HG03432 (cell line): Measurements from ENCODE around the gene JPH3.
"Not testable (repeated sequence)": the region's sequence is repeated elsewhere in the genome, so short reads cannot be mapped to it uniquely, and the experiment has no call there.

Experiments used
- ATAC-seq: cut with Tn5 transposase; IDR thresholded peaks from one replicate; pipeline ENCODE4 v1.9.1; 2021; ENCODE audit warnings: mild to moderate bottlenecking, moderate library complexity; ENCODE audit not compliant: unreplicated experiment

JPH3 gene

DNA sequence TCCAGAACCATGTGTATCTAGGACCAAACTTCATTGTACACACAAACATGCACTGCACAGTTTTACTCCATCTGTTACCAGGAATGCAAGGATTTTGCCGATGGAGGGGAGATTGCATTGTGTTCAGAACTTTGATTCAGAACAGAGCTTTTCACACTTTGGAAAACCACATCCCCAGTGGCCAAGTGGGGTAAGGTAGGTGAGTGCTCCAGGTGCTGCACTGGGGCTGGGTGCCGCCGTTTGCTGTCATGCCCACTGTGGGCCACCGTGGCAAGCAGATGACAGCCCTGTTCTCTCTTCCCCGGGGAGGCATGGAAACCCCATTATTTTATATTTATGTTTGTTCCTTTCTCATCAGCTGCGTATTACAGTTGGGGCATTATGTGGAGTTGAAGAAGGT, 29.3 kb upstream of the JPH3 start:
- no peak for ATAC-seq

DNA sequence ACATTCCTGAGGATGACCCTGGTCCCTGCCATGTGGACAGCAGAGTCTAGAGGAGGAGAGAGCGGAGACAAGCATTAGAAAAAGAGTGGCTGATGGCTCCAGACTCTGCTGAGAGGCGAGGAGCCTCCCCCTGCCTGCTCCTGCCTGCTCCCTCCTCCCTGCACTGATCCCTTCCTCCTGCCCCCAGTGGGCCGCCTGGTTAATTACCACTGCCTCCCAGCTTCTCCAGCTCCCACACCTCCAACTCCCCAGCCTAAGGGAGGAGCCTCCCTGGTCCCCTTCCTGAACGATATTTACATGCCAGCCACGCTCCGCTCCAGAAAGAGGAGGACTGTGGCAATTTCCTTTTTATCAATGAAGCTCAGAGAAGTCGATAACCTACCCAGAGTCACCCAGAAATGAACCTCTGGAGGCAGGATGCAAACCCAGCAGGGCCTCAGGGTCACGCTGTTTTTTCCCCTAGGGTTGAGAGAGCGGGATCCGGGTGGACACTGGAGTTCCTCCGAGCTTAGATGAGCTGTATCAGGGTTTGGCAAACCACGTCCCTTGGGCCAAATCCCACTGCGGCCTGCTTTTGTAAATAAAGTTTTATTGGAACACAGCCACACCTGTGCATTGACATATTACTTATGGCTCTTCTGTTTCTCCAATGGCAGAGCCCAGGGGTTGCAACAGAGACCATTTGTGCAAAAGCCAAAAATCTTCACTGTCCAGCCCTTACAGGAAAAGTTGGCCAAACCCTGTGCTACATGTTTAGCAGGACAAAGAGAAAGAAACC, 27.1 kb upstream of the JPH3 start:
- no peak for ATAC-seq

DNA sequence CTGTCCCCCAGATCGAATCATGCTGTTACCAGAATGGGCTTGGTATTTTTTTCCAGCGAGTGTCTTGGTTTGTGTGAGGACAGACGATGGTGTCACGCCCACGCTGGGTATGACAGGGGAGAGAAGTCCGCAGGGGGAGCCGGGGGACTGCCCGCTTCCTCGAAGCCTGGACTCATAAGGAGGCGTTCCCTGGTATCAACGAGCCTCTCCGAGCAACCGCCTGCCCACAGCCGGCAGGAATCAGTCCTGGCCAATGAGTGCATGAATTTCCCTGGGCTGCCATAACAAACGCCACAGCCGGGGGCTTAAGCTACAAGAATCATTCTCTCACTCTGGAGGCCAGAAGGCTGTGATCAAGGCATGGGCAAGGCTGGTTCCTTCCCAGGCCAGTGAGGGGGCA, 26.1 kb upstream of the JPH3 start:
- ATAC-seq = no peak

DNA sequence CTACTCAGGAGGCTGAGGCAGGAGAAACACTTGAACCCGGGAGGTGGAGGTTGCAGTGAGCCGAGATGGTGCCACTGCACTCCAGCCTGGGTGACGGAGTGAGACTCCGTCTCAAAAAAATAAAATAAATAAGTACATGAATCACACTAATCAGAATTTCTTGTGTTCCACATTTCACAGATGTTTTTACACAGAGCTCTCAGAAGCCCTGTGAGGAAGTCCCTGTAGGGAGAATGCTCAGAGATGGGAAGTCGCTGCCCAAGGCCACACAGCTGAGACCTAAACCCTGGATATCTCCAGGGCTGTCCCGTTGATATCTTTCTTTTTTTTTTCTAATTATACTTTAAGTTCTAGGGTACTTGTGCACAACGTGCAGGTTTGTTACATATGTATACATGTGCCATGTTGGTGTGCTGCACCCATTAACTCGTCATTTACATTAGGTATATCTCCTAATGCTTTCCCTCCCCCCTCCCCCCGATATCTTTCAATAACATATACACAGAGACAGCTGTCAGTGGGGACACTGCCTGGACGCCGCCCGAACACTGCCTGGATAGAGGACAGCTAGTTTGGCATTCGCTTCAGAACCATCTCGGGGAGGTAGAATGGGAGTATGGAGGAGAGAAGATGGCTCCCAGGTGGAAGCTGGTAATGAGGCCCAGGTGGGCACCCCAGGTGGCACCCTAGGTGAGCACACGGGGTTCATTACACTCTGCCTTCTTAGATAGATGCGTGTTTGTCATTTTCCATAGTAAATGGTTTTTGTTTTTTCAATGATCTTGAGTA, 24.0 kb upstream of the JPH3 start:
- ATAC-seq = not testable (repeated sequence)

DNA sequence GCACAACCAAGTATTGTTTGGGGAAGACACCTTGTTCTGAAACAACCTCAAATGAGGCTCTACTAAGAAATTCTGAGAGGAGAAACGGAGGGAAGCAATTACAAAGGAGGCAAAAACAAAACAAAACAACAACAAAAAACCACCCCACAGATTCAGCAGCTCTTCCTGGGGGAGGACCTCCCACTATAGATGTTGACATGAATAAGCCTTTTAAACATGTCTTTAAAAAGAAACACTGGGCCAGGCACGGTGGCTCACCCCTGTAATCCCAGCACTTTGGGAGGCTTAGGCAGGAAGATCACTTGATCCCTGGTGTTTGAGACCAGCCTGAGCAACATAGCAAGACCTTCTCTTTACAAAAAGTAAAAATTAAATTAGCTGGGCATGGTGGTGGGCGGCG, 22.6 kb upstream of the JPH3 start:
- ATAC-seq = no peak

DNA sequence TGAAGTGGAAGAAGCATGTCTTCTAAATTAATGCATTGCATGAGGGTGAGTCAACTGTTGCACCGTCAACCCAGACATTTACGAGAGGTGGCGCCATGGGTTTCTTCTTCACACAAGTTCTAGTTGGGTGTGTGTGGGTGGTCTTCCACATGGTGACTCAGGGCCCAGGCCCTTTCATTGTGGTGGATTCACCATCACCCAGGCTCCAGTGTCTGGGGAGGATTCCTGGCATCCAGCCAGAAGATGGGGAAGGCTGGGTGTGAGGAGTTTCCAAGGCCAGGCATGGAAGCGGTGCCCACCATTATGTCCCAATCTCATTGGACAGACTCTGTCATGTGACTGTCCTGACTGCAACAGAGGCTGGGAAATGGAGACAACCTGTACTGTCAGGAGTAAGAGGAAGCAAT, 21.4 kb upstream of the JPH3 start:
- ATAC-seq = no peak

DNA sequence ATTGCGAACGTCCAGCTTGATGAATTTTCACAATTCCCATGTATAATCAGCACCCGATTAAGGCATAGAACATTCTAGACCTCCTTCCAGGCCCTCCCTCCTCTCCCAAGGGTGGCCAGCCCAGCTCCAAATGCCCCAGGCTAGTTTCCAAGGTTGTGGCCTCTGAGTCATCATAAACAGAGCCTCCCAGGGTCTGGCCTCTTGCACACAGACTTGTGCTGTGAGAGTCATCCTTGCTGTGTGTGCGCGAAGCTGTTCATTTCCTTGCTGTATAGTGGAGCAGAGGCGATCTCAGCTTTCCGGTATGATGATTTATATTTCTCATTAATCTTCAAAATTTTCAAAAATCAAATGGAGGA, 20.5 kb upstream of the JPH3 start:
- no peak for ATAC-seq

DNA sequence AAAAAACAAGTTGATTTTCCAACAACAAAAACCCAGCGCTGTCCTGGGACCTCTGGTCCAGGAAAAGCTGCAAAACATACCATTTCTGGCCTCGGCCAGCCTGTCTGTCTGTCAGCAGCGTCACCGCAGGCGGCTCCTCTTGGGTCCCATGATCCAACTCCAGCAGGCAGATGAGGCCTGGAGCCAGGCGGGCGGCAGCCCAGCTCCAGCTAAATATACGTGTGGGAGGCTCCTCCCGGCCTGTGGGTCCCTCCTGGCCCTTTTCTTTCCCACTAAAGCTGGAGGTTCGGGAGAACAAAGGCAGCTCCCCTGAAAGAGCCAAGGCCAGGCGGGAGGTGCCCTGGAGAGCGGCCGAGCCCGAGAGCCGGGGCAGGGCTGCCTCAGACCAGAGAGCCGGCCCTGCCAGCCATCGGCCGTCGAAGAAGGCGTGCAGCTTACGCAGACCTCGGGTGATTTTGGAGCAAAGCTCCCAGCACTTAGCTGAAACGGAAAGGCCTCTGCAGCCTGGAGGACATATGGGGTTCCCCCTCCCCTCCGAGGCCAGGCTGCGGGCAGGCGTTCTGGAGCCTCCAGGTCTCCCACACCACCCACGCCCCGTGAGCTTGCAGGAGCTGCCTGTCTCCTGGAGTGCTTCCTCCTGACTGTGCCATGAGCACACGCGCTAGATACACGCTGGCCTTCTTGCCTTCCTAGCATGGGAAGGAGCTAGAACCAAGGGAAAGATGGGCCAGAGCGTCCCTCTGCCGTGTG, 19.9 kb upstream of the JPH3 start:
- no peak for ATAC-seq

DNA sequence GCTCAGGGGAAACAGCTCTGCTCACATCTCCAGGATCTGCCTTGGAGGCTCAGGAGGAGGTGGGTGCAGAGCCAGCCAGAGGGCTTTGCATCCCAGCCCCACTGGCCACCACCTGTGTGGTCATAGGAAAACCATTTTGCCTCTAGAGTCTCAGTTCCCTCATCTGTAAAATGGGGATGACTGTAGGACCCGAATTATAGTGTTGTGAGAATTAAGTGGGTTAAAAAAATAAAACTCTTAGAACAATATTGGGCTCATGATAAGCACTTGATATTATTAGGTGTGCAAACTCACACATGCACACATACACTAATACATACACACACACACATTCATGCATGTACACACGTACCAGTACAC, 19.4 kb upstream of the JPH3 start:
- ATAC-seq = no peak

DNA sequence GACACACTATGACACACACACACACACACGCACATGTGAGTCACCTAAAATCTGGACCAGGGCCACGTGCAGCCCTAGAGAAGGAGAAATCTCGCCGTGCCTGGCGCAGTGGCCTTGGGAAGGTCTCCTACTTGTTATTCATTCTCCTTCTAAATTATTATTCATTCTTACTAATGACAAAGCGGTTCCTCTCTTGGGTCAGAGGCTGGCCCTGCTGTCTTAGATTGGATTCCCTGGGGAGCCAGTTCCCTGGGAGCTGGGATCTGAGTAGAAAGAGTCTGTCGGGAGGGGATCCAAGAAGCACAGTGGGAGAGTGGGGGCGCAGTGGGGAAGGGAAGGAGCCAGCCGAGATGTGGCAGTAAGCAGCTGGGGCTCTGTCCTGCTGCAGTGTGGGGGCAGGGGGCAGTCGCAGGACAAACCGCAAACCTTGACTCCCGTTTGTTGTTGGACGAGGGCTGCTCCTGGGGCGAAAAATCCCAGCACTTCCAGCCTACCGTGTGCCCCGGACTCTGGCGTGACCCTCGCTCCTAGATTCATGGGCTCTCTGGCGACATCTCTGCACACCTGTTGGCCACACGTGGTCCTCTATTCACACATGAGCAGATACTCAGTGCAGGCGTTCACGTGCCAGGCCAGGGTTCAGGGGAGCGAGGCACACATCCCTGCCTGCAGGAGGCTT, 18.7 kb upstream of the JPH3 start:
- ATAC-seq = no peak

DNA sequence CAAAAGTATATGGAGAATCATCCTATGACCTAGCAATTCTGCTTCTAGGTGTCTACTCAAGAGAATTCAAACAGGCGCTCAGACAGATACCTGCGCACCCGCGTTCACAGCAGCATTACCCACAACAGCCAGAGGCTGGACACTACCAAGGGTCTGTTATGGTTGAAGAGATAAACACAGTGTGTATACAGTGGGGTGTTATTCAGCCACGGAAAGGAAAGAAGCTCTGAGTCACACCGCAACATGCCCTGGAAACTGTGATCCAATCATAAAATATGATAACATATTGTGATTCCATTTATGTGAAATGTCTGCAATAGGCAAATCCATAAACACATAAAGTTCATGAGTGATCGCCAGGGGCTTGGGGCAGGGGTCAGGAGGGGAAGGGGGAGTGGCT, 18.0 kb upstream of the JPH3 start:
- no peak for ATAC-seq

DNA sequence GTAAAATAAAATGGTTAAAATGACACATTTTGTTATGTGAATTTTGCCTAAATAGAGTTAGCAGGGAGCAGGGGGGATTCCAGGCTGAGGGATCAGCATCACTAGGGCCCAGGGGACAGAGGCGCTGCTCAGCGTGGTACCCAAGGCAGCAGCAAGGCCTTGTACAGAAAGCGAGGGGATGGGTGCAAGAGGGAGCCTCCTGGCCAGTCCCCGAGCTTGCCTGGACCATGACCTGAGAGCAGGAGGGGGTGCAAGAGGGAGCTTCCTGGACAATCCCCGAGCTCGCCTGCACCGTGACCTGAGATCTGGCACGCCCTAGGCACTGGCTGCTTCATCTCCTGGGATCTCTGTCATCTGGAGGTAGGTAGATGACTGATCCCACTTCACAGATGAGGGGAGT, 17.3 kb upstream of the JPH3 start:
- ATAC-seq = no peak

DNA sequence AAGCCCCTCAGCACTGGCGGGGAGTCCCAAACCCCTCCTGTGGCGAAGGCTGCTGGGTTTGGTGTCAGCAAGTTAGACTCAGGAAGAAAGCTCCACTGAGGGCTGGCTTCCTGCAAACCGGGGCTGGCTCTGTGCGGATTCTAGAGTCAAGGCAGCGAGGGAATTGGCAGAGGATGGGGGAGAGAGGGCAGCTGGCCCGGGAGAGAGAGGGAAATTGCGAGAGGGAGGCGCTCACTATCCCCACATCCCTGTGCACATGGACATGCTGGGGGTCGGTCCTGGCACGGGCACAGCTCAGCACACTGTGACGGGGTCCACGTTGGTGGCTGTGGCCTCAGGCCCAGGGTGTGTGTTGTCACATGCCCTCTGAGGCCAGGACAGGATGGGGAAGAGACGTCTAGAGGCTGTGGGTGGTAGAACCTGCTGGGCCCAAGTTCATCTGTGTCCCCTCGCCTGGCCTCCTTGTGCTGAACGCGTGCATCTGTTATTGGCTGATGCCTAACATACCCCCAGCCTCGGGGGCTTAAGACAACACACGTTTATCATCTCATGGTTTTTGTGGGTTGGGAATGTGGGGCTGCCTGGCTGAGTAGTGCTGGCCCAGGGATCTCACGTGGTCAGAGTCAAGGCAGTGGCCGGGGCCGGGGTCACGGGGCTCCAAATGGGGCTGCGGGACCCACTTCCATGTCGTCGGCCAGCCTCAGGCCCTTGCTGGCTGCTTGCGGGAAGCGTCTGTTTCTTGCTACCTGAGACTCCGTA, 16.7 kb upstream of the JPH3 start:
- ATAC-seq = no peak

DNA sequence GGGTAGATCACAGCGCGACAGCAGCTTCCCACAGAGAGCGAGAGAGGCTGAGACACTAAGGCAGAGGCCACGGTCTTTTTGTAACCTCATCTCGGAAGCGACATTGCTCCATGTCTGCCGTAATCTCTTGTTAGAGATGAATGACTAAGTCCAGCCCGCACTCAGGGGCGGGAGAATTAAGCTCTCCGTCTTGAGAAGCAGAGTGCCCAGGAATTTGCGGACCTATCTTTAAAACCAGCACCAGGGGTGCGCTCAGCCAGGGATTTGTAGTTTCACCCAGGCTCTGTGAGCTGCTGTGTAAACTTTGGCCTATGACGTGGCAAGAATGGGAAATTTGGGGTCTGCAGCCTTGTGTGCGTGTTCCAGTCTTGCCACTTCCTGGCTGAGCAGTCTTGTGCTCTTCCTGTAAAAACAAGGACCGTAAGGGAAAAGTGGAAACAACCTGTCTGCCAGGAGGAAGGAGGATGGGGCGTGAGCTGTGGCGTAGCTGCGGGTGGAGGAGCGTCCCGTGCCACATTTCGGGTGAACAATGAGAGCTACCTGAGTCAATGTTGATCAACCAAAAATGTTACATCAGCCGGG, 16.0 kb upstream of the JPH3 start:
- ATAC-seq = no peak

DNA sequence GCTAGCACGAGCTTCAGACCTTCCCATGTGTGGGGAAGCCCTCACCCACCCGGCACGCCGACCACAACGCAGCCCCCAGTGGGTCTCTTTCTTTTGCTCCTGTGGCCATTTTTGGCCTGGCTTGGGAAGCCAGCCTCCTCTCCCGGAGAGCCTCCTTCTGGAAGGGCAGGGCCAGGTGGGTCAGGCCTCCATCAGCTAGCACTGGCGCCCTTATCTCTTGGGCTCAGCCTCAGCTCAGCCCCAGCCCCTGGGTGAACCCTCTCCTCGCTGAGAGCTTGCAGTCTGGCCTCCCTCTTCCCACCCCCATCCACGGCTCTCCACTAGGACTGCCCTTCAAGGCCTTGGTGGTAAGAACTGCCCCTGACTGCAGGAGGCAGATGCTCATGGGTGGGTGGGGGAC, 14.7 kb upstream of the JPH3 start:
- ATAC-seq = no peak

DNA sequence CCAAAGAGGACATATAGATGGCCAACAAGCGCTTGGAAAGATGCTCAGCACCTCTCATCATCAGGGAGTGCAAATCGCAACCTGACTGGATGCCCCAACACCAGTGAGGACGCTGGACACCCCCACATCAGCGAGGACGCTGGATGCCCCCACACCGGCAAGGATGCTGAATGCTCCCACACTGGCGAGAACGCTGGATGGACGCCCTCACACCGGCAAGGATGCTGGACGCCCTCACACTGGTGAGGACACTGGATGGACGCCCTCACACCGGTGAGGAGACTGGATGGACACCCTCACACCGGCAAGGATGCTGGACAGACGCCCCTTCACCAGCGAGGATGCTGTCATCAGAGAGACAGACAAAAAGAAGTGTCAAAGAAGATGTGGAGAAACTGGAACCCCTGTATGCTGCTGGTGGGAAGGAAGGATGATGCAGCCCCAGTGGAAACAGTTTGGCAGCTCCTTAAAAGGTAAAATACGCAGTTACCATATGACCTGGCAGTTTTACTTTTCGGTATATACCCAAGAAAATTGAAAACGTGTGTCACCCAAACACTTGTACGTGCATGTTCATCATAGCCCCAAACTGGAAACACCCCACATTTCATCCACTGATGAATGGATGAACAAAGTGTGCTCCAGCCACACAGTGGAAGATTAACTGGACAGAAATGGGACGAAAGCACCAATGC, 10.1 kb upstream of the JPH3 start:
- ATAC-seq = no peak

DNA sequence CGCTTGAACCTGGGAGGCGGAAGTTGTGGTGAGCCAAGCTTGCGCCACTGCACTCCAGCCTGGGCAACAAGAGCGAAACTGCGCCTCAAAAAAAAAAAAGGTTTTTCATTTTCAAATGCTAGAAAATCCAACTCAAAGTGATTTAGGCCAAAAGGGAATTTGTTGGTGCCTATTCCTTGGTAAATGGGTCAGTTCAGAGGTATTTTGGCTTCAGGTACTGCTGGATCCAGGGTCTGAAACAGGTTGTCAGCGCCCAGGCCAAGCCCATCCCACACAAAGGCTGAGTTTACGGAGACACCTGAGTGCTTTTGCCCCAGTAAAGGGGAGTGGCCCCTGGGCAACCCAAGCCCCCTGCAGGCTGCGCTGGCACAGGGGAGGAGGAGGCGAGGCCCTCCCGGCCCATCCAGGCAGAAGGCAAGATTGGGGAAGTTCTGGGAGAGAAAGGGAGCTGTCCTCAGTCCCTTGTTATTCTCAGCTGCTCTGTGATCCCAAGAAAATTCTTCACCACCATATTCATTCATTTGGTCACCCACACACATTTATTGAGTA, 8.5 kb upstream of the JPH3 start:
- no peak for ATAC-seq

DNA sequence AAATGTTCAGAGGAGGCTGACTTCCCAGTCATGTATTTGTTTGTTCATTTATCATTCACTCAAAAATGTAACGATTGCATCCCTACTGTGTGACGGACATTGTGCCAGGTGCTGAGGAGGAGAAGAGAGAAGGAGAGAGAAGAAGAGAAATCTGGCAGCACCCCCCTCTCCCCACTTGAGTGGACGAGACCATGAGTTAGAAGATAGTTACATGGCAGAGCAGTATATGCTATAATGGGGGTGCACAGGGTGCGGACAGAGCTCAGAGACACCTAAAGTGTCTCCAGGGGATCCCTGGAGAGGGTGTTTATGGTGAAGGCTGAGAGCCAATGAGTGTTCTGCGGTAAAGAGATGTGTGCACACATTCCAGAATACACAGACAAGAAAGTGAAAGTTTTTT, 6.6 kb upstream of the JPH3 start:
- ATAC-seq = no peak

DNA sequence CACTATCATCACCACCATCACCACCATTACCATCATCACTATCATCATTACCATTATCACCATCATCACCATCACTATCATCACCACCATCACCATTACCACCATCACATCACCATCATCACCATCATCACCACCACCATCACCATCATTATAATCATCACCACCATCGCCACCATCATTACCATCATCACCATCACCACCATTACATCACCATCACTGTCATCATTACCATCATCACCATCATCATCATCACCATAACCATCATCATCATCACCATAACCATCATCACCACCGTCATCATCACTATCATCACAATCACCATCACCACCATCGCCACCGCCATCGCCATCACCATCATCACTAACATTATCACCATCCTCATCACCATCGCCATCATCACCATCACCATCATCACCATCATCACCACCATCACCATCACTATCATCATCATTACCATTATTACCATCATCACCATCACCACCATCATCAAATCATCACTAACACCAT, 4.9 kb upstream of the JPH3 start:
- no peak for ATAC-seq
